GM18867 (cell line): ENCODE measurements around the gene ATP6V1C2.
"Not testable (repeated sequence)": the region's sequence is repeated elsewhere in the genome, so short reads cannot be mapped to it uniquely, and the experiment has no call there.

ENCODE experiments used
- ATAC-seq: cut with Tn5 transposase; IDR thresholded peaks from one replicate; pipeline ENCODE4 v1.9.1; 2021; ENCODE audit warnings: mild to moderate bottlenecking, moderate library complexity; ENCODE audit not compliant: unreplicated experiment

ATP6V1C2 gene

DNA sequence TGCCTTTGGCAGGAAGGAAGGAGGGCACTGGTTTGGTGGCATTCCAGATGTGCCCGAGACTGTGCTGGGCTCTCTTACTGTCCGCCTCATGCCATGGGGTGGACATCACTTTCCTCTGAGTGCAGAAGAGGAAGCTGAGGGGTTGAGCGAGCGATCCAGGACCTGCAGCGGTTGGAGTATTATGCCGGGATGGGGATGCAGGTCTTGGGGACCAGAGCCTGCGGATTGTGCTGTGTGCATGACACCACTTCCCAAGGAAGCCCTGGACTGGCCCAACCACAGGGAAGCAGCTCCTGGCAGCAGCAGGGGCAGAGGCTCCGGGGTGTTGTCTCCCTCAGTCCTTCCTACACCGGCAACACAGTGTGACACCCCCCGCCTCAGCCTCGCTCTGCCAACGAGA lies 44.5 kb downstream of the ATP6V1C2 start:
- ATAC-seq = no peak

DNA sequence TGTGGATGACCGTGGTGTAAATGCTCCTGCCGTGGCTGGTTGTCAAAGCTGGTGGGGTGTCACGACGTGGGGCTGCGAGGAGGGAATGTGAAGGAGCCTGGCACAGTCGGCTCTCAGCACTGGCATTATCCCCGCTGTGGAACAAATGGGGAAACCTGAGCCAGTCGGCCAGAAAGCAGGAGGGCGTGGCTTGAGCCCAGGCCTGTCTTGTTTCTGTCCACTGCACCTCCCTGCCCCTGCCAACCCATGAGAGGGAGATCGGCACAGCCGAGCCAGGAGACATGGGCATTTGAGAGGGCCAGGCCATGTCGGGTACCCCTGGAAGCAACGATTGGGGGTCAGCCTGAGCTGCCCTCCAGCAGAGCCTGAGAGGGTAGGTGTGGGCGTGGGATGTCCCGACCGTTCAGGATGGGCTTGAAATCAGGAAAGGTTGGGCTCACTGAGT lies 46.7 kb downstream of the ATP6V1C2 start:
- ATAC-seq = no peak

DNA sequence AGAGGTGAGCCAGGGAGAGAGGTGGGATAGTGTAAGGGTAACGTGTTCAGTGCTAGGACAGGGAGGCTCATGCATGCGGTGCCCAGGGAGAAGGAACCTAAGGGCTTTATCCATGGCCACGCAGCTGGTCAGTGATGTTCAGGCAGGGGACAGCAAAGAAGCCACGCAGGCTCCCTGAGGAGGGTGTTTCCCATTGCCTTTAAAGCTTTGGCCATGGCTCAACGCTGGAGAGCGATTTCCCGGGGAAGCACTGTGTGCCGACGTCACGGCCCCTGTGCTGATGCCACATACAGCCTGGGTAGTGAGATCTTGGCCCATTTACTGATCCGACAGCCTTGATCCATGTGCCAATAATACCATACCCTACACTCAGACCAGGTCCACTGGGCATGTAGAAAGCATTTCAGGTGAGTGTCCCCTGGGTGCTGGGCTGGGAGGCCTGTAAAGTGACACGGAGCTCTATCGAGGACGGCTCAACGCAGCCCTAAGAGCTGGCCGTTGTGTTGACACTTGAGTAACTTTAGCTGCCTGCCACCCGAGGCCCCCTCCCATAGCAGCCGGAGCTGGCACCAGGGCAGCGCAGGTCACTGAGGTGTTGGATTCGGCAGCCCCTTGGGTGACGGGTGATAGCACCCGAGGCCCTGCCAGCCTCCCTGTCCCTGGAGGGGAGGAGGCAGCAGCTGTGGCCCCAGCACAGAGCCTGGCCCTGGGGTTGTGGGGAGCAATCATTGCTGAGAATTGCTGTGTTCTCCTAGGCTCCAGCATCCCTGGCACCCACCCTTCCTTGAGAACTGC lies 49.7 kb downstream of the ATP6V1C2 start:
- ATAC-seq = no peak

DNA sequence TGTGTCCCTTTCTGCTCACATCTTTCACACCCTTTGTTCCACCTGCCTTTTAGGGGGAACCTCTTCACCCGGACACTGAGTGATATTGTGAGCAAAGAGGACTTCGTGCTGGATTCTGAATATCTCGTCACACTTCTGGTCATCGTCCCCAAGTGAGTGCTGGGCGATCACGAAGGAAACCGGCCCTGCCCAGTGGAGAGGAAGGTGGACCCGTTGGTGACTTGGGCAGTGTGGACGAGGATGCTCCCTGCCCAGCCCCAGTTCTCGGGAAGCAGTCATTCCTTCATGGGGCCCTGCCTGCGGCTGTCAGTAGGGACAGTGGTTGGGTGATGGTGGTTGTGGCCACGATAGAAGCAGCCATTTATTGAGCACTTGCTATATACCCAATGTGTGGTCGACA lies 50.4 kb downstream of the ATP6V1C2 start:
- no peak for ATAC-seq

DNA sequence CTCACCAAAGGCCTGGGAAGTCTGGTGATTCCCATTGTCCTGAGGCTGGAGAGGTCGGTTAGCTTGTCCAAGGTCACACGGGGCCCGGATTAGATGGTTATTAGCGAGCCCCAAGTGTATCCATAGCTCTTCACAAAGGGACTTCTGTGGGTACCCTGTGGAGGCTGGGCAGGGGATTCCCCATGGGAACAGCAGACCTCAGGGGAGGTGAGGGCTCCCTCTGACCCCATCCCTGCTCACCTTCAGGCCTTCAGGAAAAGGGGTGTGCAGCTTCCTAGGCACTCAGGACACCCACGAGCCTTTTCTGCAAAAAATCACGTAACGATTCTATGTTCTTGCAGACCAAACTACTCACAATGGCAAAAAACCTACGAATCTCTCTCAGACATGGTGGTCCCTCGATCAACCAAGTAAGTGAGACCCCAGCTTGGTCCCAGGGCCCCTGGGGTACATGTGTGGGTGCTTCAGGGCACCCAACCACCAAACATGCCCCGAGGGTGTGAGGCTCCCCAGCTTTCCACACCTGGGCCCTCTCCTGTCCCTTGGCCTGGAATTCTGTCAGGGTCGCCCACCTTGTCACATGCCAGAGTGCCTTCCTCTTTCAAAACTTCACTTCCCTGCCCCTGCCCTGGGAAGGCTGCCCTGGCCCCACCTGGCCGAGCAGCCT lies 50.9 kb downstream of the ATP6V1C2 start:
- no peak for ATAC-seq

DNA sequence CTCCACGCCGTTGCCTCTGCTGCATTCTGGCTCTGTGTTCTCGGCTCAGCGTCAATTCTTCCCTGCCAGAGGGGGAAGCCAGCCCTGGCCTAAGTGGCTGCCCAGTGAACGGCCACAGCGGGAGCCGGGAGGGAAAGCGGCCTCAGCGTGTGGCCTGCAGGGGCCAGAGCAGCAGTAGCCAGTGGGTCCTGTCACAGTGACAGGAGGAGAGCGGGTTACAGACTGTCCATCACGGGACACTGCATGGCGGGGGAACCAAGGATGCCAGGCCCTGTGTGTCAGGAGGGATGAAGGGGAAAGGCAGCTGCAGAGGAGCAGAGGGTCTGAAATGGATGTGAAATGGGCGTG lies 51.4 kb downstream of the ATP6V1C2 start:
- no peak for ATAC-seq

DNA sequence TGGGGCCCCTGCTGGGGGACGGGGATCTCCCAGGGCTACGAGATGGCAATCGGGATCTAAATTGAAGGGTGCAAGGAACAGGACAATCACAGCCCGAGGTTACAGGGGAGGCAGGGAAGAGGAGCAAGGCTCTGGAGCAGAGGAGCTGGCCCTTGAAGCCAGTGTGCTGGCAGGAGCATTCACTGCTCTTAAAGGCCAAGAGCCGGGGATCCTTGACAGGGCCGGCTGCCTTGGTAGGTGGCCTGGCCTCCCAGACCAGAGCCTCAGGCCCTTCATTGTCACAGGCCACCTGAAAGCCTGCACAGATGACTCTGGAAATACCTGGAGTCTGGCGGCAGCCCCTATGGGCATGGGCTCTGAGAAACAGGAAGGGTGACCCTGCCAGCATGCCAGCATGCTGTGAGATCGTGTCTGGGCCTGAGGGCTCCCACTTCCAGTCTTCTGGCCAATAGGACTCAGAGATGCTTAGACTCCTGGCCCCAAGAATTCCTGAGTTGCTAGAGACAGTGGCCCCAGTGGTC lies 52.5 kb downstream of the ATP6V1C2 start:
- ATAC-seq = no peak

DNA sequence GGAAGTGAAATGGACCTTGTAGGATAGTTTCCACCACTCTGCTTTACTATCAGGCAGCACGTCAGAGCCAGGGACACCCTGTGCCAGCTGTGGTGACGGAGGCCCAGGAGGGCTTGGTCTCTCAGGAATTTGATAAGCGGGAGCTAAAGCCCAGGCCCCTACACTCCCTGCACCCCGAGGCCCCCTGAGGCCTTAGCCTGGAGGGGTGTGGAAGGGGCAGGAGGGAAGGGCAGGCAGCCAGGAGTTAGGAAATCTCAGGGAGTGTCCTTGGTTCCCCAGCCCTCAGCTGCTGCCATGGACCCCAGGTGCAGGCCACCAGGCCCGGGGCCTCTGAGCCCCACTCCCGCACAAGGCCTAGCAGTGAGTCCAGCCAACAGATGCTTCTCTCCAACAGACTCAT lies 53.0 kb downstream of the ATP6V1C2 start:
- no peak for ATAC-seq

DNA sequence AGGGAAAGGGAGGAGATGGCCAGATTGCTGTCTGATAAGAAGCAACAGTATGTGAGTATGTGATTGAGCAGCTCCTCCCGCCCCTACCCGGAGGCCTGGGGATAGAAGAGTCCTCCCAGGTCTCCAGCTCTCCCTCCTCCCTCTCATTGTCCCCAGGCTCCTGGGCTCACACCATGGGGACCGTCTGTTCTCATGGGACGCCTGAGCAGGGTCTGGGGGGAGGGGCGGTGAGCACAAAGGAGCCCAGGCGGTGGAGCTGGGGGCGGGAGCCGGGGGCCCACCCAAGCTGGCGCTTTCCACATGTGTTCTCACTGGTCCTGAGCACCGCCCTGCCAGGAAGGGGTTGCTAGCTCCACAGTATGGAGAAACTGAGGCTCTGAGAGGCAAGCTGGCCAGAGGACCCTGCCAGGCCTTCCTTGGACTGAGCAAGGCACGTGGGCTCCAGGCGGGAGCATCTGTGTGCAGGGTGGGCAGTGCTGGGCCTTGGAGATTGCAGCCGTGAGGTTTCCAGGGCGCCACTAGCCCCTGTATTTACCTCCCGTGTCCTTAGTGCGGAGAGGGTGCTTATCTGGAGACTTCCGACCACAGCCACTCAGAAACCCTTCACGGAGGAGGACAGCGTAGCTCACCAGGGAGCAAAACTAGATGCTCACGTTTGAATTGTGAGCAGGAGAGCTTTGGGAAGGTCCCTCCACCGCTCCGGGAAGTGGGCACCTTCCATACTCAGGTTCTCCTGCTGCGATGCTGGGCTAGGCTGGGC lies 53.8 kb downstream of the ATP6V1C2 start:
- ATAC-seq = no peak

DNA sequence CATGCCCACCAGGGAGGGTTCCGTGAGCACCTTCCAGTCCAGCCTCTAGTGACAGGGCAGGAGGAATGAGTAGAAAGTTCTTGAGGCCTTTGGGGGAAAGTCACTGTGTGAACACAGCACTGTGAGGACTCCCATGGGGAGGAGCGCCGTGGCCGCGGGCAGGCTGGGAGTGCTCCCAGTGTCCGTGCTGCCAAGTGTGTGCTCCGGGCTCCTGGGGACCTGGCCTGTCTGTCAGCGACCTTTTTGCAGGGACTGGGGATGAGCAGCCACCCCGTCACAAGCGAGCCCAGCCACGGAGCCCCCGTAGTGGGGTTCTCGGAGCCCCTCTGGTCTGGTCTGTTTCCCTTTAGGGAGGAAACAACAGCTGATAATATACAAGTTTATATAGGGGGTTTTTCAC lies 54.4 kb downstream of the ATP6V1C2 start:
- ATAC-seq = no peak

DNA sequence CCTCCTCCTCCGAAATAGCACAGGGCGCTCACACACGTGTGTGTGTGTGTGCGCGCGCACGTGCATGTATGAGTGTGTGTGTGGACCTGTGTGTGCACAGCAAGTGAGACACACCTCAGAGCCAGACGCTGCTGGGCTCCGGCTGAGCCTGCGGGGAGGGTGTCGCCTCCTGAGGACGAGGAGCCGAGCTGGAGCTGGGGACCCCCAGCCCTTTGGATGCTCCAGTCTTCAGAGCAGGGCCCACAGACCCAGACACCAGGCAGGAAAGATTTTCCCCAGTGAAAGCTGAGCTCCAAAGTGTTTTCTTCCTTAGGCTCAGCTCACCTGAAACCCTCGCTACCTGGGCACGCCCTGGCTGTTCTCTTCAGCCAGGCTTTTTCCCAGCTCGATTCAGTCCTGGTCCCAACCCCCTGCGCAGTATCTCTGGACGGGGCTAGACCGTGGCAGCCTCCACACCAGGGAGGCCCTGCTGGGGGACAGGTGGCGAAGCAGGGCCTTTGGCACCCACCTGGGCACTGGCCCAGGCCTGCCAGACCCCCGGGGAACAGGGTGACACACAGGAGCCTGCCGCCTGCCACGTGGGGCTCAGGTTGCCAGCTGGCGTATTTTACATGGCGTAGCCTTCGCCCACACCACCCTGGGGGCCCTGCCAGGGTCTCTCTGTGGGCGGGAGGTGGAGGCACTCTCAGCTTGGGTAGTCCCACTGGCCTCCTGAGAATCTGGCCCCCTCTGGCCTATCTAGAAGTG lies 55.0 kb downstream of the ATP6V1C2 start:
- no peak for ATAC-seq

DNA sequence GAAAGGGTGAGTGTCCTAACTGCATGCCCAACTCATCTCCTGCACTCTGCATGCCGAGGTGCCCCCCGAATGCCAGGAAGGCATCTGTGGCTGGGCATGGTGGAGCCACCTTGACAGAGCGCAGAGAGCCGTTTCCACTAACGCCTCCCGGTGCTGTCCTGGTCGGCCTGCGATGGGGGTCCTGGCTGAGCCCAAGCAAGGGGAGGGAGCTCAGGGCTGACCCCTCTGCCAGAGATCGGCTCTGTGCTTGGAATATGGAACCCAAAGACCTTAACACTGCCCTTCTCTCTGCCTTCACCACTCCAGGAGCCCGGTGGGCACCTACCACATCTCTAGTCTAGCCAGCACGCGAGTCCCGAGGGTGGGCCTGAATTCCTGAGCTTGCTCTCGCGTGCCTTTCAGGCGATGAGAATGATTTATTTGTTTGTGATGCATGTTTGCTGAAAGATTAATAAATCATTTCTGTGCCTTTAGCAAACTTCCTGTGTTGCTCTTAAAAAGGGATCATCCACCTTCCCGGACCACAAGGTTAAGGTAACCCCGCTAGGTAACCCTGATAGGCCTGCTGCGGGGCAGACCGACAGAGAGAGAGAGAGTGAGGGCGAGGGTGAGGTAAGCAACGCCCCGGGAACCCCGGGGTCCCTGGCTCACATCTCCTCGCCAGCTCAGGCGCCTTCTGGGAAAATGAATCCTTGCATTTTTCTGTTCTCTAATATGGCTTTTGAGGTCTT lies 55.8 kb downstream of the ATP6V1C2 start:
- ATAC-seq = no peak

DNA sequence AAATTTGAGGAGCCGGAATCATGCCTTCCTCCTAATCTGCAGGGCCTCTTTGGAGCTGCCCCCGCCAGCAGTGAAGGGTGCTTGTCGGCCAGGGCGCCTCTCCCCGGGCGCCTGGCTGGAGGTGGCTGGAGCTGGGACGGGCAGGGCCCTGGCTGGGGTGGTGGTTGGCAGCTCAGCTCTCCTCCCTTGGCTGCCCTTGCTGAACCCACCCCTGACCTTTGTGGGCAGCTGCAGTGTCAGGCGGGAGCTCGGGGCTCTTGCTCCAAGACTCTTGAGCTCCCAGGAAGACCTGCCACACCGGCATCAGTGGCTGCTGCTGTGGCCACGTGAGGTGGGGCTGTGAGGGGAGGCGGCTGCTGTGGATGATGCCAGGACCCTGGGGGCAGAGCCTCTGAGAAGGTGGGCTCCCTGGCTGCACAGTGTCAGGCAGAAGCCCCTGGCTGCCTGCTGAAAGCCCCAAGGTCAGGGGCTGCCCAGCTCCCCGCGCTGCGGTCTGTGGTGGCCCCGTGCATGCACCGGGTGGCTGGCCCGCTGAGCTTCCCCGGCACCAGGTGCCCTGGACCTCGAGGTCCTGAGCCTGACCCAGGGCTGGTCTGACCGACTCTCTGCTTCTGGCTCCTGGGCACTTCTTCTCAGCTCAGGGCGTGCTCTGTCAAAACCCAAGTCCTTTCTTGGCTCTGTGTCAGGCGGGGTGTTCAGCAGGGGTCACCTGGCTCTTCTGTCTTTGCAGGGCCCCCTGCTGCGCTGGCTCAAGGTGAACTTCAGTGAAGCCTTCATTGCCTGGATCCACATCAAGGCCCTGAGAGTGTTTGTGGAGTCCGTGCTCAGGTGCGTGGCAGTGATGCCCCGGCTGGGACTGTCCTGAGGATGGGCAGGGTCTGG lies 56.7 kb downstream of the ATP6V1C2 start:
- no peak for ATAC-seq

DNA sequence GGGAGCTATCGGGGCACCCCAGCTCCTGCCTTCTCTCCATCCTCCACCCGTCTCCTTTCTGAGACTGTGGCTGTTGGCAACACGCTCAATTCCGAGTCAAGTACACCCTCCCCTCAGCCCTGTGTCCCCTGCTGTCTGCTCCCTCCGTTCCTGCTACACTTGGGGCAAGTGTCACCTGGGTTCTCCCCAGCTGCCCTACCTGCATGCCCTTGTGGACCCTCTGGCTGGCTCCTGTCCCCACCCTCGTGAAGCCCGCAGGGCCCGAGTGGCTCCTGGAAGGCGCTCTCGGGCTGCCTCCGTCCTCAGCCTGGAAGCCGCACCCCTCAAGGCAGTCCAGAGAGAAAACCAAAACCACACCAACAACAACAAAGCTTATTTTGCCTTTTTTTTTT lies 57.3 kb downstream of the ATP6V1C2 start:
- no peak for ATAC-seq

DNA sequence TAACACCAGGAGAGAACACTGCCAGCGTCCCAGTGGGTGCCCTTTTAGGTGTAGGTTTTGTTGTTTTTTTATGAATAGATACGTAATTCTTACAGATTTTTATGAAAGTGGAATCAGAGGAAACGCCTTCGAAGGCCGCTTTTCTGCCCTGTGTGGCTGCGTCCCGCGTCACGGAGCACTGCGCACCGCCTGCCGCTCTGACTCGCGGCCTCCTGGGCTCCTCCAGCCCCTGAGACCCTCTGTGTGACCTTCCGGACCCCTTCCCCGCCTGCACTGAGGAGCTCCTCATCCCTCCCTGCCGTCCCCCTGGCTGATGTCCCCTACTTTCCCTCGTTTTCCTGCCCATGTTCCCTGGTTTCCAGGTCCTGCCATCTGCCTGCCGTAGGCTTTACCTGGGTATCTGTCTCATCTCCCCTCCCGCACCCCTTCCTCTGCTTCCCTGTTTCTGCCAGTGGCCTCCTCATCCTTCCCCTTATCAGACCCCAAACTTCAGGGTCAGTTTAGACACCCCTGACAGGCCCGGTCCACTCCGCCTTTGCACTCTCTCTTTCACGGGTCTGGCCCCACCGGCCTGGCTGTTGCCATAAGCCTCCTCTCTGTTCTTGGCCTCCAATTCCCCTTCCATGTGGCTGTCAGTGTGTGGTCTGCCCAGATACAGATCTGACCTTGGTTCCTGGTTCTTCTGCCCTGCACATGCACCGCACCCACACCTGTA lies 58.5 kb downstream of the ATP6V1C2 start:
- no peak for ATAC-seq

DNA sequence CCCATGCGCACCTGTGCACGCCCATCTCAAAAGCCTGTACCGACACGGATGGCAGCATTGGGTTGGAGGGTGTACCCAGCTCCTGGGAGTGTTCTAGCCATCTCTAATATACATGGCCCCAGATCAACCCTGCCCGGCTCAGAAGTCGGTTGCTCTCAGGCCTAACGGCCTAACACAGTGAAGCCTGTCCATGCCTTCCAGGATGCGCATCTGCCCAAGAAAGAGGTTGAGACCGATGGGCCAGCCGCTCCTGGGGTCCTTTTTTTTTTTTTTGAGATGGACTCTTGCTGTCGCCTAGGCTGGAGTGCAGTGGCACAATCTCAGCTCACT lies 59.0 kb downstream of the ATP6V1C2 start:
- ATAC-seq = no peak

DNA sequence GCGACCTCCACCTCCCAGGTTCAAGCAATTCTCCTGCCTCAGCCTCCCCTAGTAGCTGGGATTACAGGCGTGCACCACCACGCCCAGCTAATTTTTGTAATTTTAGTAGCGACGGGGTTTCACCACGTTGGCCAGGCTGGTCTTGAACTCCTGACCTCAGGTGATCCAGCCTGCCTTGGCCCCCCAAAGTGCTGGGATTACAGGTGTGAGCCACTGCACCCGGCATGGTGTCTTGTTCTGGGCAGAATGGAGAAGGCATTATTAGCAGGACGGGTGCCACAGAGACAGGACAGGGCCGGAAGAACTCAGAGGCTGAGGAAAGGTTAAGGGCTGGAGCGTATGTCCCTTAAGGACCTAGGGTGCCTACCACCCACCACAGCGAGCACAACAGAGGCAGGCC lies 59.4 kb downstream of the ATP6V1C2 start:
- ATAC-seq = not testable (repeated sequence)

DNA sequence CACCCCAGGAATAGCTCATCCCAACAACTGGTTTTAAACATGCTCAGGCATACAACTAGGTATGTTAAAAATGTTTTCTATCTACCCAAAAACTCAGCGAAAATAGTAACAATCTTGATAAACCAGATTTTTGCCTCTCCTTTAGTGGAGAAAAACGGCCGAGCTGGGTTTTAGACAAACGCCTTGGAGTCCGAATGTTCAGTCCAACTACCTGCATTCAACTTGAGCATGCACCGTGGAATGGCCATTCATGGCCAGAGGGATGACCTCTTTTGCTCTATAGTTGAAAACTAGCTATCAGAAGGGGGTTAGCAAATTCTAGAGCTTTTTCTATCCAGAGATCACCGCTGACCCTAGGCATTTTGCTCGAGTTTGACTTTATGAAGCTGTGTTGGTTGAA lies 60.3 kb downstream of the ATP6V1C2 start:
- ATAC-seq = no peak

DNA sequence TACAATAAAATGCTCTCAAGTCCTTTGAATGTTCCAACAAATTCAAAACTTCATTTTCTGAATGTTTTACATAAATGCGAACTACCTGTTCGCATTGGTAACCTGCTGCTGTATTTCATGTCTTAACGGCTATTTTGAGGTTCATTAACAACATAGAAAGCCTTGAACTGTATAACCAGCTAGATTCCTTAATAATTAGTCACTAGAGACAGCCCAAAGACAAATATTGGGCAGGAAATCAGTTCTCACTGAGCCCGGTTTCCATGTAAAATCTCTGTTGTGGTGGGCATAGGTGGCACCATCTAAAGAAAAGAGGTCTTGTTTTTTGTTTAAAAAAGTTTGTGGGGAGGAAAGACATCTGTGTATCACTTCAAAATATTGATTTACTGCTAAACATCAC lies 62.0 kb downstream of the ATP6V1C2 start:
- ATAC-seq = no peak
